ENCODE results near the gene ZDHHC11B. TPM values are rescaled to one million over a fixed set of nuclear protein-coding genes. Genes with fewer than 3 reads are reported as not detected.
"Not testable (repeated sequence)": the region's sequence is repeated elsewhere in the genome, so short reads cannot be mapped to it uniquely, and the experiment has no call there.

ZDHHC11B gene
- total and polyA plus RNA-seq, 2 of the 13 experiments (the other 11 are each of a cell fraction or from before 2014, with no cell fraction given), result 0.11 to 0.12 TPM

DNA sequence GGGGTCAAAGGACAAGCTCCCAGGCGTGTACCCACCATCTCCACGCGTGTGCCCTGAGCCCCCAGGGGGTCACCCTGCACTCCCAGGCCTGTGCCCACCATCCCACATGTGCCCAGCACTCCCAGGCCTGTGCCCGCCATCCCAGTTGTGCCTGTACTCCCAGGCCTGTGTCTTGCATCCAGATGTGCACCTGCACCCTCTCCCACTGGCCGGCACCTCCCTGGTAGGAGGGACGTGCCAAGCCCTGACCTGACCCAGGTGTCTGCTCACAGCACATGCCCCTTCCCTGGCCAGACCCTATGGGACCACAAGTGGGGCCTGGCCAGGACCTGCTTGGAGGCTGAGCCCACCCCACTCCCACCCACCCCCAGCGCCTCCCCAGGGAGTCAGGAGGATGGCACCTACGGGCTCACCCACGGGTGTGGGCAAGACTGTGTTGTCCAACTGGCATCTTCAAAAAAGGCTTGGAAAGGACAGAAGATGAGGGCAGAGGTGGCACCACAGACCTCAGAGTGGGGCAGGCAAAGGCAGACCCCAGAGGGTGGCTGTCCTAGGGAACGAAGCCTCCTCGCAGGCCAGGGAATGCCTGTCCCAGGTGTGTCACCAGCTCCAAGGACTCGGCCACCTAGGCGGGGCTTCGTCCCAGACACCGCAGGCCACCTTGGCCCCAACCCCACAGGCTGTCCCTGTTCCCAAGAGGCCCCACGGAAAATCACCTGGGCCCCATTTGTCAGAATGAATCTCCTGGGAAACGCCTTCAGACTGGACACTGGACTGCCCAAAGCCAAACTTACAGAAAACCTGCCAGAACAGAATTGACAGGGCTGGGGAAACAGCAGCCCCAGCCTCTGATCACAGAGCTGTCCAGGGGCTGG, 103.0 kb downstream of the ZDHHC11B start:
- H4K20me1 ChIP-seq (ENCODE audit: insufficient read depth, low read length); H3K9ac ChIP-seq (ENCODE audit: insufficient read depth, low read depth, low read length); ATAC-seq; intact Hi-C loops (cut with micrococcal nuclease; ENCODE audit: unreplicated experiment); H3K4me1 ChIP-seq (ENCODE audit: insufficient read depth, low read length); FAIRE-seq; H3K79me2 ChIP-seq (ENCODE audit: insufficient read depth, low read length); H3K36me3 ChIP-seq (replicated peaks in 1 of 2; ENCODE audit: control insufficient read depth in 1 of 2, insufficient read depth in 2 of 2, low read length in 2 of 2); H3K4me3 ChIP-seq (replicated peaks in 1 of 3; ENCODE audit: insufficient read depth in 1 of 3, low read depth in 2 of 3, low read length in 3 of 3); H3K9me3 ChIP-seq (ENCODE audit: low read length); BruUV-seq (replicated peaks); H3K4me2 ChIP-seq (ENCODE audit: low read depth, low read length); POLR2A ChIA-PET; DNase-seq (ENCODE audit: low spot score); H2AFZ ChIP-seq (ENCODE audit: low read length); H3K27ac ChIP-seq (ENCODE audit: extremely low read length, insufficient read depth, low read length); CTCF ChIA-PET (ENCODE audit: low intra/inter-chr PET ratio, low total read pairs): not testable (repeated sequence)
- in situ Hi-C loops (cut with HindIII; ENCODE audit: extremely low pct_ligation_motif_present, low pct_unique_long_range_greater_than_20kb), result loop anchor here (10.0 kb wide), 1 partner anchor 93 kb away; no protein-coding TSS in a partner anchor
- peaks cover 6 to 22% of the 10 kb centered on the region in 2 experiments; a peak in 4 of 5 replicates for H3K27me3 ChIP-seq (ENCODE audit: control insufficient read depth in 1 of 2, insufficient read depth in 2 of 2, low read length in 2 of 2)
- WGBS (ENCODE audit: low lambda C conversion rate), result 83% methylated on average over 2 of the region's 17 CpGs

DNA sequence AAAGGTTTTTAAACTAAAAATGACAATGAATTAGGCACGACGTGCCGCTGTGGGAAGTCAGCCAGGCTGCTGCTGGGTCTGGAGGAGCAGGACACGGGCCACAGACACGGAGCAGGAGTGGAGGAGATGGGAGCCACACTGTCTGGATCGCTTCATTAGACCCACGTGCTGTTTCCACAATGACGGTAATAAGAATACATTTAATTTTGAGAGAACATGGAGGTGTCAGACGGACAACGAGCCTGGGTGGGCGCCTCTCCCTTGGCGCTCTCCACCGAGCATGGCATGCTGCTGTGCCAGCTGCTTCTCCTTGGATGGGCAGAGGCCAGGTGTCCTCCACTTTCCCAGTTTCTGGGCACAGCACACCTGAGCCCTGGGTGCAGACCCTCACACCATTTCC, 103.7 kb downstream of the ZDHHC11B start:
- CTCF ChIA-PET (ENCODE audit: low intra/inter-chr PET ratio, low total read pairs); DNase-seq (ENCODE audit: low spot score); ATAC-seq; H3K9me3 ChIP-seq (ENCODE audit: low read length); H2AFZ ChIP-seq (ENCODE audit: low read length); FAIRE-seq; H3K79me2 ChIP-seq (ENCODE audit: insufficient read depth, low read length); H3K4me2 ChIP-seq (ENCODE audit: low read depth, low read length); H3K4me1 ChIP-seq (ENCODE audit: insufficient read depth, low read length); POLR2A ChIA-PET; H3K9ac ChIP-seq (ENCODE audit: insufficient read depth, low read depth, low read length); H4K20me1 ChIP-seq (ENCODE audit: insufficient read depth, low read length); H3K4me3 ChIP-seq (replicated peaks in 1 of 3; ENCODE audit: insufficient read depth in 1 of 3, low read depth in 2 of 3, low read length in 3 of 3); H3K27ac ChIP-seq (ENCODE audit: extremely low read length, insufficient read depth, low read length); BruUV-seq (replicated peaks); H3K36me3 ChIP-seq (replicated peaks in 1 of 2; ENCODE audit: control insufficient read depth in 1 of 2, insufficient read depth in 2 of 2, low read length in 2 of 2); intact Hi-C loops (cut with micrococcal nuclease; ENCODE audit: unreplicated experiment): not testable (repeated sequence)
- peaks cover 6 to 25% of the 10 kb centered on the region in 2 experiments; a peak in 4 of 5 replicates for H3K27me3 ChIP-seq (ENCODE audit: control insufficient read depth in 1 of 2, insufficient read depth in 2 of 2, low read length in 2 of 2)
- WGBS (ENCODE audit: low lambda C conversion rate), result 57% methylated on average over 13 of the region's 13 CpGs
- in situ Hi-C loops (cut with HindIII; ENCODE audit: extremely low pct_ligation_motif_present, low pct_unique_long_range_greater_than_20kb), result loop anchor here (10.0 kb wide), 1 partner anchor 94 kb away; no protein-coding TSS in a partner anchor

DNA sequence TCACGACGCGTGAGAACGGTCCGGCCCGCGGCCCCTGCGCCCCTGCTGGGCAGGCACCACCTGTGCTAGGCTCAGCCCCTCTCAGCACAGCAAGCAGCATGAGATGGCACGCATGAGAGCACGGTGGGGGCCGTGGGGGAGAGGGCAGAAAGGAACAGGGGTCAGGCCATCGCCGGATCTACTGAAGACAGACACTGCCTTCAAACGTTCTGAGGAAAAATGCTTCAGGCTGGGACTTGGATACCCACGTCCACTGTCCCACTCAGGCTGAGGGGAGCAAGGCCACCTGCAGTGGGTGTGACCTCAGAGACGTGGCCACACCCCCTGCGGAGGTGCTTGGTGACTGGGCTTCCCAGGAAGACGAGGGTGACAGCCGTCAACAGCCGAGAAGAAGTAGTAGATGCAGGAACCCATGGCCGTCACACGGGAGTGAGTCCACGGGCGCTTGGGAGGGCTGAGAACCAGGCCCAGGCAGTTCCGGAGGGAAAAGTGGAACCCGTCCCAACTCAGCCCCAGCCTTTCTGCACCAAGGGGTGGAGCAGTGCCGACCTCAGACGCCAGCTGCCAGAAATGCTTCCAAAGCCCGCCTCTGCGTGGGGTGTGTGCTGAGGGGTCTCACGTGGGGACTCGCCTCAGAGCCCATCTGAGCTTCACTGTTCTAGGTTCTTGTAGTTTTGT, 104.3 kb downstream of the ZDHHC11B start:
- H3K27ac ChIP-seq (ENCODE audit: extremely low read length, insufficient read depth, low read length); intact Hi-C loops (cut with micrococcal nuclease; ENCODE audit: unreplicated experiment); FAIRE-seq; H3K79me2 ChIP-seq (ENCODE audit: insufficient read depth, low read length); H4K20me1 ChIP-seq (ENCODE audit: insufficient read depth, low read length); H2AFZ ChIP-seq (ENCODE audit: low read length); ATAC-seq; DNase-seq (ENCODE audit: low spot score); H3K4me1 ChIP-seq (ENCODE audit: insufficient read depth, low read length); H3K36me3 ChIP-seq (replicated peaks in 1 of 2; ENCODE audit: control insufficient read depth in 1 of 2, insufficient read depth in 2 of 2, low read length in 2 of 2); CTCF ChIA-PET (ENCODE audit: low intra/inter-chr PET ratio, low total read pairs); BruUV-seq (replicated peaks); H3K4me3 ChIP-seq (replicated peaks in 1 of 3; ENCODE audit: insufficient read depth in 1 of 3, low read depth in 2 of 3, low read length in 3 of 3); H3K9ac ChIP-seq (ENCODE audit: insufficient read depth, low read depth, low read length); POLR2A ChIA-PET; H3K9me3 ChIP-seq (ENCODE audit: low read length); H3K4me2 ChIP-seq (ENCODE audit: low read depth, low read length): not testable (repeated sequence)
- WGBS (ENCODE audit: low lambda C conversion rate), result no CpG with 5 or more reads among the region's 32 CpGs
- H3K27me3 ChIP-seq (ENCODE audit: control insufficient read depth in 1 of 2, insufficient read depth in 2 of 2, low read length in 2 of 2), result peaks cover 7 to 24% of the 10 kb centered on the region in 2 experiments; a peak in 4 of 5 replicates
- in situ Hi-C loops (cut with HindIII; ENCODE audit: extremely low pct_ligation_motif_present, low pct_unique_long_range_greater_than_20kb), result loop anchor here (10.0 kb wide), 1 partner anchor 95 kb away; no protein-coding TSS in a partner anchor

DNA sequence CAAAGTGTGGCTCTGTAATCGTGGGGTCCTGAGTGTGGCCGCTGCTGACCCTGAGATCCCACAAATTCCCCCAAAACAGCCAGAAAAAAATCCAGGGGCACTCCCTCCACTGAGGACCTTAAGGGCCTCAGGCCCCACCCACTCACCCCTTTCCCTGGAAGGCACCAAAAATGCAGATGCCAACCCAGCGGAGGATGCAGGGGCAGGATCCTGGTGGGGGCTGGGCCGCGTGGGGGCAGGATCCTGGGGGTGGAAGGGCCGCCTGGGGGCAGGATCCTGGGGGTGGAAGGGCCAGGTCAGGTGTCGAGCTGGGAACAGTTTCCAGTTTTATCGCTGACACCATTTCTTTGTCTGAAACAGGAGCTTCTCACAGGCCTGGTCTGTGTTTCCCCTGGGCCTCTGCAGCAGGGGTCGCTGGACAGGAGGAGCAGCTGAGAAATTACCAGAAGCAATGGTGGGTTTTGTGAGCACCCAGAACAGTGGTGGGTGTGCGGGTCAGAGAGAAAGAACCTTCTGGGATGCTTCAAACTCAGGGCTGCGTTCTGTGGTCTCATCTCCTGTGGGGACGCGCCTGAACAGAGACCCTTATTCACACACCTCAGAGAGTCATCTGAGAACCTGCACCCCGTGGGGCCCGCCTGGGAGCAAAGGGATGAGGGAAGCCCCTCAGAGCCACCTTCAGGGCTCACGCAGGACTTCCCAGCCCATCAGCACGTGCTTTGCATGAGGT, 105.2 kb downstream of the ZDHHC11B start:
- POLR2A ChIA-PET; H3K79me2 ChIP-seq (ENCODE audit: insufficient read depth, low read length); H3K4me3 ChIP-seq (replicated peaks in 1 of 3; ENCODE audit: insufficient read depth in 1 of 3, low read depth in 2 of 3, low read length in 3 of 3); H3K9me3 ChIP-seq (ENCODE audit: low read length); H3K4me2 ChIP-seq (ENCODE audit: low read depth, low read length); ATAC-seq; DNase-seq (ENCODE audit: low spot score); BruUV-seq (replicated peaks); H3K27ac ChIP-seq (ENCODE audit: extremely low read length, insufficient read depth, low read length); FAIRE-seq; H4K20me1 ChIP-seq (ENCODE audit: insufficient read depth, low read length); H3K9ac ChIP-seq (ENCODE audit: insufficient read depth, low read depth, low read length); H3K4me1 ChIP-seq (ENCODE audit: insufficient read depth, low read length); CTCF ChIA-PET (ENCODE audit: low intra/inter-chr PET ratio, low total read pairs); H3K36me3 ChIP-seq (replicated peaks in 1 of 2; ENCODE audit: control insufficient read depth in 1 of 2, insufficient read depth in 2 of 2, low read length in 2 of 2); H2AFZ ChIP-seq (ENCODE audit: low read length): not testable (repeated sequence)
- WGBS (ENCODE audit: low lambda C conversion rate), result 12% methylated on average over 7 of the region's 17 CpGs
- in situ Hi-C loops (cut with HindIII; ENCODE audit: extremely low pct_ligation_motif_present, low pct_unique_long_range_greater_than_20kb), result loop anchor here (10.0 kb wide), 1 partner anchor 215 kb away; the partner anchor contains the start of genes BRD9 and TRIP13
- intact Hi-C loops (cut with micrococcal nuclease; ENCODE audit: unreplicated experiment), result loop anchor here (10.0 kb wide), 1 partner anchor 215 kb away; the partner anchor contains the start of genes BRD9 and TRIP13
- H3K27me3 ChIP-seq (ENCODE audit: control insufficient read depth in 1 of 2, insufficient read depth in 2 of 2, low read length in 2 of 2), result peaks cover 6 to 19% of the 10 kb centered on the region in 2 experiments
